ENCODE data around the gene CCDC88A. TPM values are rescaled to one million over a fixed set of nuclear protein-coding genes. Genes with fewer than 3 reads are reported as not detected.

CCDC88A gene
- total and polyA plus RNA-seq, 2 donors (not counting 1 experiment from before 2014, with no cell fraction given) = 2.7 to 26.0 TPM

- no peaks in the 10 kb centered on the region for H3K79me2 ChIP-seq (ENCODE audit: control insufficient read depth, insufficient read depth, low read length)
- ChIA-PET CTCF (no interaction called here), POLR2A (no interaction called here)
- H3K4me1 Mint-ChIP-seq = peaks cover 9% of the 10 kb centered on the region
- no peaks in the 10 kb centered on the region for H3K9me3 Mint-ChIP-seq (ENCODE audit: insufficient read depth)
- no peaks in the 10 kb centered on the region for H3K27me3 ChIP-seq (replicated peaks in 1 of 4; ENCODE audit: control extremely low read depth in 1 of 4, control insufficient read depth in 3 of 4, insufficient read depth in 4 of 4, low read length in 3 of 4)
- peak overlapping the region in 1 of 2 donors; percentile 3 for H3K27ac ChIP-seq (ENCODE audit: low read length in 2 of 2)
- H3K9ac ChIP-seq (ENCODE audit: low read length) = no peak overlapping the region
- no peak for TF ChIP-seq EZH2 (IDR thresholded peaks at IDR 0.05; ENCODE audit: borderline replicate concordance, insufficient read depth, low read depth, low read length, poor library complexity, severe bottlenecking)
- TF ChIP-seq CTCF (IDR thresholded peaks at IDR 0.05) = no peak
- H3K4me3 Mint-ChIP-seq = no peak overlapping the region
- no peak for ATAC-seq (ENCODE audit: low read depth)
- no peaks in the 10 kb centered on the region for H3K36me3 ChIP-seq (replicated peaks in 1 of 2; ENCODE audit: control extremely low read depth in 1 of 2, control insufficient read depth in 1 of 2, extremely low read depth in 1 of 2, insufficient read depth in 2 of 2, low read length in 1 of 2)
- WGBS (ENCODE audit: insufficient coverage) = 69% methylated on average over 10 of the region's 12 CpGs
- no peak overlapping the region for H3K4me3 ChIP-seq (ENCODE audit: control extremely low read depth in 1 of 5, extremely low read depth in 1 of 5, insufficient read depth in 1 of 5, low read depth in 2 of 5, low read length in 4 of 5)
- no peaks in the 10 kb centered on the region for H3K9me3 ChIP-seq (ENCODE audit: control extremely low read depth in 1 of 3, control insufficient read depth in 2 of 3, insufficient read depth in 1 of 3, low read length in 2 of 3)
- intact Hi-C loops (cut with micrococcal nuclease) = no loop called here
- peaks cover 0 to 7% of the 10 kb centered on the region in 2 donors for H3K4me1 ChIP-seq (ENCODE audit: control insufficient read depth in 2 of 2, insufficient read depth in 2 of 2, low read length in 2 of 2)
- H4K20me1 ChIP-seq (ENCODE audit: control insufficient read depth, insufficient read depth, low read length, poor library complexity, severe bottlenecking) = no peaks in the 10 kb centered on the region
- no peaks in the 10 kb centered on the region for H3K27me3 Mint-ChIP-seq
- no peak overlapping the region for H3K4me2 ChIP-seq (replicated peaks; ENCODE audit: low read depth, low read length, poor library complexity, severe bottlenecking)
- DNase-seq = no peak
- peak overlapping the region; percentile 51 for H2AFZ ChIP-seq (ENCODE audit: insufficient read depth, low read depth, low read length, poor library complexity, severe bottlenecking)
- H3K27ac Mint-ChIP-seq = no peak overlapping the region
Observed at GRCh38 chr2:55408918-55409868, 10.5 kb downstream of the CCDC88A start.

Data from B cell (primary cell).